GM18511 (cell line): ENCODE data around the gene SELENON.

Experiments used
- ATAC-seq: cut with Tn5 transposase; IDR thresholded peaks from one replicate; pipeline ENCODE4 v1.9.1; 2021; ENCODE audit warnings: mild to moderate bottlenecking, moderate library complexity; ENCODE audit not compliant: unreplicated experiment

The SELENON gene

DNA sequence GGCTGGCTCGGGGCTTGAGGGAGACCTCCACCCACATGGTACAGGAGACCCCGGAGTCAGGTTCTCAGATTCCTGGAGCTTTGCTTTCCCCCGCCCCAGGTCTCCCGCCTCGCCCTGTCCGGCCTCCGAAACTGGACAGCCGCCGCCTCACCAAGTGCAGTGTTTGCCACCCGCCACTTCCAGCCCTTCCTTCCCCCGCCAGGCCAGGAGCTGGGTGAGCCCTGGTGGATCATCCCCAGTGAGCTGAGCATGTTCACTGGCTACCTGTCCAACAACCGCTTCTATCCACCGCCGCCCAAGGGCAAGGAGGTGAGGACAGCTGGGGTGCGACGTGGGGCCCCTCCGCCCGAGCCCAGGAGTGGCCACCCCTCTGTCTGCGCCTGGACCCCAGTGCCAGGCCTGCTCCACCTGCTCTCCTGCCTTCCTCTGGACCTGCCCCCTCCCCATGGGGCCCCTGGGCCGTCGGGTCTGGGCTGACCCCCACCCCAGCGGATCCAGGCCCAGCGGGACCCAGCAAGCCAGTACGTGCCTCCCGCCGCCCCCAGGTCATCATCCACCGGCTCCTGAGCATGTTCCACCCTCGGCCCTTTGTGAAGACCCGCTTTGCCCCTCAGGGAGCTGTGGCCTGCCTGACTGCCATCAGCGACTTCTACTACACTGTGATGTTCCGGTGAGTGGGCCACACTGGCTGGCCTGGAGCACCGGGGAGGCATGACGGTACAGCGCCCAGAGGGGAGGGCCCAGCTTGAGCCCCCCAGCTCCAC, 8.7 kb downstream of the SELENON start:
- no peak for ATAC-seq

- no peak for ATAC-seq
Observed at GRCh38 chr1:25809283-25809926, 9.4 kb downstream of the SELENON start.

DNA sequence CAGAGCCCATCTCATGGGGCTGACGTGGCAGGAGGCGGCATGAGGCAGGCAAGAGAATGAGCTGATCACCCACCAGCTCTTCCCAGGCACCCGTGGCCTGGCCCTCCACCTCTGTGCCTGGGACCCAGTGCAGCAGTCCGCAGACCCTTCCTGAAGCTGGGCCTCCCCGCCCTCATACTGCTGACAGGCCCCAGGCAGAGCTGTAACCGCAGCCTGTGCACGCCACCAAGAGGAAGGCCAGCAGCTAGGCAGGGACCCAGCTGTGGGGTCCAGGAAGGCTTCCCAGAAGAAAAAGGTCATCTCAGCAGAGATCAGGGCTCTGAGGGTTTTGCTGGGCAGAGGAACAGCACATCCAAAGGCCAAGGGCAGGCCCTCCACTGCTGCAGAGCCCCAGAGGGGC, 9.9 kb downstream of the SELENON start:
- ATAC-seq = no peak

DNA sequence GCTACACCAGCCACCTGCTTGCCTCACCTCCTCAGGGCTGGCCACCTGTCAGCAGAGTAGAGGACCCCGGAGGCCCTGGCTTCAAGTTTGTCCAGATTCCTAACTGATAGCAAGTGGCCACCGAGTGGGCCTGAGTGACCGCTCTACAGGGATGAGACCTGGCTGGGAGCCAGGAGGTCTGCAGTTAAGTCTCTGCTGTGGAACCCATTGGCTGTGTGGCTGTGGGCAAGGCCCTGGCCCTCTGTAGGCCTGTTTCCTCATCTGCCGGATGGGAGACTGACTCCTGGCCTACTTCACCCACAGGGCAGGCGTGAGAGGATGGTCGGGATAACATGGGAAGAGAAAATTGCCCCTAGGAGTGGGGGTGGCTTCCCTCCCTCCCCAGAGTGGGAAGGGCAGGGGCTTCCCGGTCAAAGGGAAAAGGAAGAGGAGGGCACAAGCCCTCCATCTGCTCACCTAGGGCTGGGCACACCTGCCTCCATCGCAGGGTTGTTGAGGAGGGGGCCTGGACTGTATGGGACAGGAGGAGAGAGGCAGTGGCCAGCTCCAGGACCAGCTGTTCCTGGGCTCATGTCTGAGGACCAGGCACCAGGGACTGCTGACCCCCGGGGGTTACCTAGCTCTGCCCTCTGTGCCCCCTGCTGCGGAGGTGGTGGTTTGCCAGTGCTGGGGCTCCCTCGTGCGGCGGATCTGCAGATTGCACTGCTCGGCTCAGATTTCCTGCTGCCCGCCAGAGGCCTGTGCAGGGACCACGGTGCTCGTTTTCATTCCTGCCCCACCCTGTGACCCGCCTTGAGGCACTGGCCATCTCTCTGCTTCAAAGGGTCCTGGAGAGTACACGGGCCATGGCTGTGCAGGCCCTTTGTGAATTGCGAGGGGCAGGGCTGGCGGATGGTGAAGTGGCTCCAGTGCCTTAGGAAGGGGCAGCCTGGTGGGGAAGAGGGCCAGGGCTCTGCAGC, 10.6 kb downstream of the SELENON start:
- no peak for ATAC-seq

- ATAC-seq = no peak
Observed at GRCh38 chr1:25811384-25812082, 11.5 kb downstream of the SELENON start.

GRCh38 chr1:25813071-25813733, 13.2 kb downstream of the SELENON start:
- ATAC-seq = no peak

GRCh38 chr1:25813734-25814471, 13.9 kb downstream of the SELENON start:
- ATAC-seq = no peak

- no peak for ATAC-seq
Observed at GRCh38 chr1:25814549-25815087, 14.6 kb downstream of the SELENON start.

DNA sequence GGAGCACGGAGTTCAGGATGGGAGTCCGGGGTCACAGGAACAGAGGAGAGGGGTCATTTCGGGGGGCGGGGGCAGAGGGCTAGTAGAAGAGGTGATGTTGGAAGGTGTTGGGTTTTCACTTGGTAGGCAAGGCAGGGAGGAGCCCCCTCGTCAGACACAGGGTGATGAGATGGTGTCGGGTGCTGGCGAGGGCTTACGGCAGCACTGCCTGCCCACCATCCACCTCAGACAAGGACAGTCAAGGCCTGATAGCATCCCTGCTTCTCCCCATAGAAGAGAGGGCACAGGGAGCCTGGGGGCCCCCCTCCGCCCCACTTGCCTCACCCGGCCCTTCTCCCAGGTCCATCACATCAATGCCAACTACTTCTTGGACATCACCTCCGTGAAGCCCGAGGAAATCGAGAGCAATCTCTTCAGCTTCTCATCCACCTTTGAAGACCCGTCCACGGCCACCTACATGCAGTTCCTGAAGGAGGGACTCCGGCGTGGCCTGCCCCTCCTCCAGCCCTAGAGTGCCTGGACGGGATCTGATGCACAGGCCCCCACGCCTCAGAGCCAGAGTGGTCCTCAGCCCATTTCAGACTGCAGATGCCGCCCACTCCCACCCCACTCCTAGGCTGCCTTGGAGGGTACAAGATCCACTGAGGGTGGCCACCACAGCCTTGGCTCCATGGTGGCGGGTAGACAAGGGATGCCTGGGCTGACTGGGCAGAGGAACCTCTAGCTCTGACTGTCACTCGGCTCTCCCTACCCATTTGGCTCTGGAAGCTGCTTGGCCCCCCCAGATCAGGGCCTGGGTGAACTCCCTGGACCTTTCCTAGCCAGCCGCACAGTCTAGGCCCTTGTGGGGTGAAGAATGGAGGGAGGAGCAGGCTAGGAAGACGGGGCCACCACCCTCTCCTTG, 15.5 kb downstream of the SELENON start:
- ATAC-seq = no peak

DNA sequence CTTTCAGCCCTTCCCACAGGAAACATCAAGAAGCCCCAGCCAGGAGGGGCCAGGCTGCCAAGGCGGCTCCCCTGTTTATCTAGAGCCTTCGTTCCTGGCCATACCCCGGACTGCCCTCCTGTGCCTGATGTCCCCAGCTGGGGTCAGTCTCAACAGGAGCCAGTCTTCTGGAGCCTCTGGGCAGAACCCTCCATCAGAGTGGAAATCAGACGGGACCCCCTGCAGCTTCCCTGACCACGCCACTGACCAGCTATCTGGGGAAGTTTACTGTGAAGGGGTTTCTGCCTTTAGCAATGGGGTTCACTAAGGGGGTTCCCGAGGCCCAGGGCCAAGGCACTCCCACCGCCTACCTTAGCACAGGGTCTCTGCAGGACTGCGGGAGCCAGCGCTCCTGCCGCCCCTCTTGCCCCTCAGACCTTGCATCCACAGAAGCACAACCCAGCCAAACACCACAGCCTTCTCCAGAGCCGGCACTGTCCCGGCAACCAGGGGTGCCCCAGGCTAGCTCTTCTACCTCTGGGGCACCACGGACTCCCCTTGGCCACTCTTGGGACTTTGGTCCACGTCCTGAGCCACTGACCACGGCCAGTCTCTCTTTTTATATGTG, 16.2 kb downstream of the SELENON start:
- ATAC-seq = no peak

- ATAC-seq = no peak
Observed at GRCh38 chr1:25817840-25818501, 18.0 kb downstream of the SELENON start.

- ATAC-seq = no peak
Observed at GRCh38 chr1:25818569-25818968, 18.6 kb downstream of the SELENON start.

- ATAC-seq = peak; percentile 86
Observed at GRCh38 chr1:25819491-25820246, 19.7 kb downstream of the SELENON start, which contains the start of gene MTFR1L. Gene MTFR1L (plus strand): TSS chr1:25819954. CDS start chr1:25823105, 3,151 bp downstream.

GRCh38 chr1:25820247-25821111, 20.5 kb downstream of the SELENON start:
- ATAC-seq = peak; percentile 60

- no peak for ATAC-seq
Observed at GRCh38 chr1:25821112-25821476, 21.1 kb downstream of the SELENON start.
